GM21360 (cell line): Measurements from ENCODE around the gene SLTM.
"Not testable (repeated sequence)": the region's sequence is repeated elsewhere in the genome, so short reads cannot be mapped to it uniquely, and the experiment has no call there.

Experiments
- ATAC-seq: cut with Tn5 transposase; IDR thresholded peaks from one replicate; pipeline ENCODE4 v1.9.1; 2021; ENCODE audit warnings: mild to moderate bottlenecking, moderate library complexity; ENCODE audit not compliant: unreplicated experiment

Gene SLTM

GRCh38 chr15:58929891-58930416 is 3.5 kb downstream of the SLTM start:
- ATAC-seq, result no peak

DNA sequence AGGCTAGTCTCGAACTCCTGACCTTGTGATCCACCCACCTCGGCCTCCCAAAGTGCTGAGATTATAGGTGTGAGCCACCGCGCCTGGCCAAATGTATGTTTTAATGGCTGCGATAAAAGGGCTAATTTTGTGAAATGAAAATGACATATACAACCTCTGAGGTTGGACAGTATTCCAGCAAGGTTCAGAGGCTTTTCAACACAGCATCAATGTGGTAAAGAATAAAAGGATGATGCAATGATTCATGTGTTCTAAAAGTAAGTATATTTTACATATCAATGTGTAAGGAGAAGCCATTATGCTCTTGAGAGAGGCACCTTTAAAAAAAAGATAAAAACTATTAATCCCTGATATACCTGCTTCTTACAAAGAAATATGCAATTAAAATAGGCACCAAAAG is 6.7 kb downstream of the SLTM start:
- ATAC-seq, result no peak

DNA sequence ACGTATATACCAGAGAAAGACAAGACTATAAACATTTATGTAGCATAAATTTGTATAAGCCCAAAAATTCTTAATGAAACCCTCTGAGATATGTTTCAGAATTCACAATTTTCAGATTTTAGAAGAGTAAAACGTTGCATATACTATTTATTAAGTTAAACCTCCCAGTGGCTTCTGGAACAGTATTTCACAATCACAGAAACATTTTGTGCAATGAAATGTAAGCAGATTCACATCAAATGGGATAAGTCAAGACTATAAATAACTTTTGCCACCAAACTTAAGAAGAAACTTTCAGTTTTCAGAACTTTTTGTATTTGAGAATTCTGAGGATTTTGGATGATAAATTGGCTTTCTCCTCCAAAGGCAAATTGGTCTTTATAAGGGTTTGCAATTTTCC is 9.2 kb downstream of the SLTM start:
- no peak for ATAC-seq

DNA sequence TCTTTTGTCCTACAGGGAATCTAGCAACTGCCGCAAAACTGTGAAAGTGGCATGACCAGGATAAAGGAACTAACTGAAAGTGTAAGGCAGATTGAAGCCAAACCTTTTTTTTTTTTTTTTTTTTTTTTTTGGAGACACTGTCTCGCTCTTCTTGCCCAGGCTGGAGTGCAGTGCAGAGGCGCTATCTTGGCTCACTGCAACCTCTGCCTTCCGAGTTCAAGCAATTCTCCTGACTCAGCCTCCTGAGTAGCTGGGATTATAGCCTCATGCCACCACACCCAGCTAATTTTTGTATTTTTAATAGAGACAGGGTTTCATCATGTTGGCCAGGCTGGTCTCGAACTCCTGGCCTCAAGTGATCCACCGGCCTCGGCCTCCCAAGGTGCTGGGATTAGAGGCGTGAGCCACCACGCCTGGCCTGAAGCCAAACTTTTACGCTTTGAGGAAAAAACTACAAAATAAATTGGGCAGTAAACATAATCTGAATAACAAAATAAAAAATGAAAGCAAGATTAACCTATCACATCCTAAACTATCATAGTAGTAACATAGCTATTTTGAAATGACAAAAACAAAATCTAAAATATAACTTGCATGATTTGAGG is 9.7 kb downstream of the SLTM start:
- no peak for ATAC-seq

GRCh38 chr15:58923284-58923683 is 10.2 kb downstream of the SLTM start:
- ATAC-seq, result no peak

GRCh38 chr15:58921267-58921790 is 12.2 kb downstream of the SLTM start:
- no peak for ATAC-seq

- ATAC-seq, result not testable (repeated sequence)
Measured at GRCh38 chr15:58920447-58920846, 13.0 kb downstream of the SLTM start.

DNA sequence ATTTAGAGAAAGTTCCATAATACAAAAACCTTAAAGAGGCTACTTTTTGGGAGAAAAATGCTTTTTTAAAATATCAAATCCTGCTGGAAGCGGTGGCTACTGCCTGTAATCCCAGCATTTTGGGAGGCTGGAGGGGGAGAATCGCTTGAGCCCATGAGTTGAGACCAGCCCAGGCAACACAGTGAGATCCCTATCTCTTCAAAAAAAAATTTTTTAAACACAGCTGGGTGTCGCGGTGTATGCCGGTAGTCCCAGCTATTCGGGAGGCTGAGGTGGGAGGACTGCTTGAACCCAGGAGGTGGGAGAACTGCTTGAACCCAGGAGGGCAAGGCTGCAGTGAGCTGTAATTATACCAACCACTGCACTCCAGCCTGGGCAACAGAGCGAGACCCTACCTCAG is 14.2 kb downstream of the SLTM start:
- no peak for ATAC-seq

DNA sequence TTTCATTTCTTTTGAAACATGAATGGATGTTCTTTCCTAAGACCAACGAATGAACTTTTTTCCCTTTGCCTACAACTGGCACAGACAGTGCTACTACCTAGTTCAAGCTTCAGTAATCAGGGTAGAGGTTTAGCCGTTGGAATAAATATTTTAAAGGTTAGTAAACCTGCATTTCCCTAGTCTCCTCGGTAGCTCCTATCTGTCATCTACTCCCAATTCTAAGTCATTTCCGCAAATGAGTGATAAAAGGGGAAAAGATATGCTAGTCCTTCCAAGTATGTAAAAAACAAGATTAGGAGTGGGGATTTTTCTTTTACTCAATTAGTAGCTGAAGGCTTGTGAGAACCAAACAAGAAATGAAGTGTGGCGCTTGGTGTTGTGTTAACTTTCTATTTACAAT is 15.2 kb downstream of the SLTM start:
- ATAC-seq, result no peak

DNA sequence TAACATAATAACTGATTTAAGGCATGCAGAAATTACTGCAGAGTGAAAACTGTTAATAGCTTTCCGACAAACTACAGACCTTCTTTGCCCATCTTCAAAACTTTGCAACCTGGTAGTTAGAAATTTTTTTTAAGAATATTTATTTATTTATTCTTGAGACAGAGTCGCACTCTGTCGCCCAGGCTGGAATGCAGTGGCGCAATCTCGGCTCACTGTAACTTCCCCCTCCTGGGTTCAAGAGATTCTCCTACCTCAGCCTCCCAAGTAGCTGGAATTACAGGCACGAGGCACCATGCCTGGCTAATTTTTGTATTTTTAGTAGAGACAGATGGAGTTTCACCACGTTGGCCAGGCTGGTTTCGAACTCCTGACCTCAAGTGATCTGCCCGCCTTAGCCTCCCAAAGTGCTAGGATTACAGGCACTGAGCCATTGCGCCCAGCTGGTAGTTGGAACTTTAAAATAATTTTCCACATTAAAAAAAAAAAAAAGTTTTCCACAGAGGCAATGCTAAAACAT is 15.8 kb downstream of the SLTM start:
- ATAC-seq, result not testable (repeated sequence)

- no peak for ATAC-seq
Measured at GRCh38 chr15:58916962-58917361, 16.5 kb downstream of the SLTM start.

GRCh38 chr15:58910456-58910855 is 23.0 kb downstream of the SLTM start:
- ATAC-seq, result no peak

DNA sequence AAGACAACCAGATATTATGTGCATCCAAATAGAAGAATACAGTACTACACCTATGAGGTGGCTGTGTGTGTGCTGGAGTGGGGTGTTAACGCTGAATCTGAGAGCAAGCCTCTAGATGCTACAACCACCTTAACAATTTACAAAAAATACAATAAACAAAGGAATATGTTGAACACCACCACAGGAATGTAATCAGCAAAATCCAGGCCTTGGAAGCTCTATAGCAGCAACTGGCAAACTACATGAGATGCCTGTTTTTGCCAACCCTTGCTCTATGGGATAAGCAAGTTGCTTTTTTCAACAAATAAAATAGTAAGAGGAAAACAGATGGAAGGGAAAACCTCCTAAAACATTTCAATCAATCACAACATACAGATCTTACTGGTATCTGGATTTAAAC is 23.9 kb downstream of the SLTM start:
- no peak for ATAC-seq

DNA sequence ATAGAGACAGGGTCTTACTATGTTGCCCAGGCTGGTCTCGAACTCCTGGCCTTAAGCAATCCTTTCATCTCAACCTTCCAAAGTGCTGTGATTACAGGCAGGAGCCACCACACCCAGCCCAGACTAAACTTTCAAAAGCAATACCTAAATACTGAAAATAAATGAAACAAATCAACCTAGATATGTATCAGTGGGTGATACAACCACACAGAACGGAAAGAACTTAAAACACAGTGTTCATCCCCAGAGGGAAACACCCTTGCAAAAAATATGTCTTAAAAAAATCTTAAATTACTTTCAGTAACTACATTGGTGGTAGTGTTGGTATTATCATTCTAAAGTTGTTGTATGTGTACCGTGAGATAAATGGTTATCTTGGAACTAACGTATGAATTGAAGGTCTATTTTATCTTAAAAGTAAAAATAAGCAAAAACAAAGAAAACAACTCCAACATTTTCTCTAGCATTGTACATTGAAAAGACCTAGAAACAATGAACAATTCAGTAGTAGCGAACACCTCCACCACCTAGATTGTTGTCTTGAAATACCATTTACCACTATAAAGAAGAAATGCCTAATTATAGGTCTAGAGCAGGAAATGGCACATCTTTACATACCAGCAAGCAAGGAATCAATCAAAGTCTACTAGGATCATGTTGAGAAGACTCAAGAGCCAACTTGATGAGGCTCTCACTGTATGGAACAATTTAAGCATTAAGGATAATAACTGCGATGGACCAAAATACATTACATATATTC is 24.7 kb downstream of the SLTM start:
- no peak for ATAC-seq

GRCh38 chr15:58900631-58901030 is 32.8 kb downstream of the SLTM start:
- ATAC-seq, result no peak

GRCh38 chr15:58898150-58898680 is 35.3 kb downstream of the SLTM start:
- ATAC-seq, result no peak

DNA sequence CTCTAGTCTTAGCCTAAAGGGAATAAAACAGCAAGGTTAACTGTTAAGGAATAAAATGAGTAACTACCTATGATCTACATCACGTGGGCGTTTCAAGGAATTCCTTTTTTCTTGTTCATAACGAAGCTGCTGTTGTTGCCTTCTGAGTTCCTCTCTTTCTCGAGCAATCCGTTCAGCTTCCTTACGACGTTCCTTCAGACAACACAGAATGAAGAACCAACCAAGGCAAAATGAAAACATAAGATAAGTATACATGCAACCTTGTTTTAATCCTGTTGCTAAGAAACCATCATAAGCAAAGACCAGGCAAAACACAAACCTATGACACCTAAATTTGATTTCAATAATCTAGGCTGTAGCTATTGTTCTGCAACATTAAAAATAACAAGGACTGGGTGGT is 44.1 kb downstream of the SLTM start:
- no peak for ATAC-seq

DNA sequence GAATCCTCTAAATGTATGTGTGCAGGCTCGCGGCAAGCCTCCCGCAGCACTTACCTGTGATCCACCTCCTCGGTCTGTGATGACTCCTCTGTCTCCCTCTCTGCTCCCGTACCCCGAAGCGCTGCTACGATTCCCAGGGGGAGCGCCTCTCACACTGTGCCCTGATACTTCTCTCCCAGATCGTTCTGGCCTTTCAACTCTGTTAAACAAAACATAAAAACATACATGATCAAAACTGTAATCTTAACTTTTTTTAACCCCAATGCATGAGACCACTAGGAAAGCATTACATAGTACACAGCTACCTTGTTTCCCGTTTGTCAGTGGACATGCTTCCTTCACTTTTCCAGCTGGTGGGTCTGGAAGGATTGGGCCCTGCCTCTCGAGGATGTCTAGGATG is 46.6 kb downstream of the SLTM start:
- ATAC-seq, result no peak

- ATAC-seq, result not testable (repeated sequence)
Measured at GRCh38 chr15:58883926-58884325, 49.6 kb downstream of the SLTM start.

DNA sequence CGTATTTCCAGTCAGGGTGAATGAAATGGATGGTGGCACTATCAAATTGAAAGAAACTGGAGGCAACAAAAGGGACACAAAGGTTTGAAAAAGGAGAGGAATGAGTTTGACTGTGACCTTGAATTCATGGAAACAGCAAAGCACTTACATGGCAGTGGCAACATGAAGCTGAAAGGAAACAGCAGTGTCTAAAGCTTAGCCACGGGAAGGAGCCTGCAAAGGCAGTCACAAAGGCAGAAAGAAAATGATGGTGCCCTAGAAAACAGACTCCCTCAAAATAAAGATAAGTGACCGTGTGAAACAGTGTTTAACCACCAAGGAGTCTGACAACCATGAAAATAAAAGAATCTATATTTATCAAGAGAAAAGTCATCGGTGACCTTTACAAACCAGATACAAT is 51.2 kb downstream of the SLTM start:
- no peak for ATAC-seq

DNA sequence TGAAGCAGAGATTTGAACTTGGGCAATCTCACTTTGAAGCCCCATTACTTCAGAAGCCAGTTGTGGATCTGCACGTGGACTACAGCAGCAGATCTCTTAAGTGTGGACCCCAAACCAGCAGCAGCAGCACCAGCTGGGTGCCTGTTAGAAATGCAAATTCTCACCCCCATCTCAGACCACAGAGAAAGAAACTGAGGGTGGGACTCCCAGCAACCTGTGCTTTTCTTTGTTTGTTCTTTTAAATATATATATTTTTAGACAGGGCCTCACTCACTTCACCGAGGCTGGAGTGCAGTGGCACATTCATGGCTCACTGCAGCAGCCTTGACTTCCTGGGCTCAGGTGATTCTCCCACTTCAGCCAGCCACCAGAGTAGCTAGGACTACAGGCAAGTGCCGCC is 53.2 kb downstream of the SLTM start:
- ATAC-seq, result no peak
